Activated CD8-positive, alpha-beta memory T cell treated with anti-CD3 and anti-CD28 coated beads for 48 hours (primary cell): ENCODE results near the gene CHTF8.

ENCODE experiments used
- DNase-seq, 3 experiments: peaks; one replicate each; pipeline ENCODE4 v3.0.0-alpha.2; 2020; ENCODE audit warnings: low read depth in 2 of 3, low spot score in 2 of 3

Gene CHTF8

DNA sequence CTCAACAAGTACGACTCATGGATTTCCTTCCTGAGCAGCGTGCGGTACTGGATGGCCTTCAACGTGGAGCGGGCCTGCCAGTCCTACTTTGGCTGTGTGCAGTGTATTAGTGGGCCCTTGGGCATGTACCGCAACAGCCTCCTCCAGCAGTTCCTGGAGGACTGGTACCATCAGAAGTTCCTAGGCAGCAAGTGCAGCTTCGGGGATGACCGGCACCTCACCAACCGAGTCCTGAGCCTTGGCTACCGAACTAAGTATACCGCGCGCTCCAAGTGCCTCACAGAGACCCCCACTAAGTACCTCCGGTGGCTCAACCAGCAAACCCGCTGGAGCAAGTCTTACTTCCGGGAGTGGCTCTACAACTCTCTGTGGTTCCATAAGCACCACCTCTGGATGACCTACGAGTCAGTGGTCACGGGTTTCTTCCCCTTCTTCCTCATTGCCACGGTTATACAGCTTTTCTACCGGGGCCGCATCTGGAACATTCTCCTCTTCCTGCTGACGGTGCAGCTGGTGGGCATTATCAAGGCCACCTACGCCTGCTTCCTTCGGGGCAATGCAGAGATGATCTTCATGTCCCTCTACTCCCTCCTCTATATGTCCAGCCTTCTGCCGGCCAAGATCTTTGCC, 17.9 kb downstream of the CHTF8 start:
- DNase-seq, result no peak

DNA sequence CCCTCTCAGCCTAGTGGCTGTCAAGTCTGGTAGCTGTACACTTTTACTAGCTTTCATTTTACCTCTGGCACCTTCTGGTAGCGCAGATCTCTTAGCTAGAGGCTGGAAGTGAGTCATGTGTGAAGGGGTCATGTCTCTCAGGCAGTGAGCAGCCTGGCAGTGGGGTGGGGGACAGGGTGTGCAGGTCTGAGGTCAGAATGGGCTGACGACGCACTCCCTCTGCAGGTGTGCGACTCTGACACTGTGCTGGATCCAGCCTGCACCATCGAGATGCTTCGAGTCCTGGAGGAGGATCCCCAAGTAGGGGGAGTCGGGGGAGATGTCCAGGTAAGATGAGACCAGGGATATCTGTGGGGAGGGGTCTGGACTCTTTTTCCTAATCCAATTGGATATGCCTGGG, 19.2 kb downstream of the CHTF8 start:
- no peak for DNase-seq

DNA sequence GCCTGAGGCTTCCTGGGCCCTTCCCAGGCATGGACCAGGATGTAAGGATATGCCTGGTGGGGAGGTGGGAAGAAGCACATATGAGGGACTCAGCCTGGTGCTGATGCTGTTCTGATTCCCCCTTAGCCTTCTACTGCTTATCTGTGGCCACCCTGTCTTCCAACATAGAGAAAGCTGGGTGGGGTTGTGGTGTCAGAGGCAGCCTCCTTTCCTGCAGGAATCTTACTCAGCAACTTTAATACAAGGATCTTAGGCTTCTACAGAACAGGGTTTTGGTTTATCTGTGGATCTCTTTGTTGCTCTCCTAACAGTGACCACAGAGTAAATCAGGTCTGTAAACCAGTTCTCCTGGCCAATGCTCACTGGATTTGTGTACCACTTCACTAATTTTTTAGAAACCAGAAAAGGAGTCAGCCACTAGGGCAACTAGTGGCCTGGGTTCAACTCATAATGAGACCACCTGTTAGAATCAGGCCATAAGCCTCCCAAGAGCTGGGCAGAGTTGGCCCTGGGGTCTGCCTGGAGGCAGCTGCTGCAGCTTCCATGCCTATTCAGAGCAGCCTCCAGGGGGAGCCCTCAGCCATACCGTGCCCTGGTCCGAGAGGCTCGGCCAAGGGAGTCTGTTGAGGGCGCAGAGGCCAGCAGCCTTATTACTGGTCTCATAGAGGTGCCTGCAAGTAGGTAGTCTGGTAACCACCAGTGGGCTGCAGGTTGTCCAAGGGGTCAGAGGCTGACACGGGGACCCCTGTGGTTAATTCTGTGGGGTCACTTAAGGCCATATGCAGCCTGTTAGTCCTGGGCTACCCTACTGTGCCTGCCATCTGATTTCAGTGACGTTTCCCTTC, 19.9 kb downstream of the CHTF8 start:
- no peak for DNase-seq

DNA sequence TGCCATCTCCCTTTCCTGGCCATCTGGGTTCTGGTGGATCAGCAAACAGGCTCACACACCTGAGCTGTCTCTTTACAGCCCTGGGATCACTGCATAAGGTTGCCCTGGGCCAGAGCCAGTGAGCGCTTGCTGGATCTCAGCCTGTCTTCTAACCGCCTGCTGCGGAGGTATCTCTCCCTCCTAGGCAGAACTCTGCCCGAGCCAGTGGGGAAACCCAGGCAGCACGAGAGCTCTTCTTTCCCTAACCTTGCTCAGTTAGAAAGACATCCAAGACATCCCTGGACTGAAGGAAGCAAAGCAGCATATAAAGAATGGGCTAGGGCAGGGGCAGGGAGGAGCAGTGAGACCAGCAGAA, 20.5 kb downstream of the CHTF8 start:
- no peak for DNase-seq

DNA sequence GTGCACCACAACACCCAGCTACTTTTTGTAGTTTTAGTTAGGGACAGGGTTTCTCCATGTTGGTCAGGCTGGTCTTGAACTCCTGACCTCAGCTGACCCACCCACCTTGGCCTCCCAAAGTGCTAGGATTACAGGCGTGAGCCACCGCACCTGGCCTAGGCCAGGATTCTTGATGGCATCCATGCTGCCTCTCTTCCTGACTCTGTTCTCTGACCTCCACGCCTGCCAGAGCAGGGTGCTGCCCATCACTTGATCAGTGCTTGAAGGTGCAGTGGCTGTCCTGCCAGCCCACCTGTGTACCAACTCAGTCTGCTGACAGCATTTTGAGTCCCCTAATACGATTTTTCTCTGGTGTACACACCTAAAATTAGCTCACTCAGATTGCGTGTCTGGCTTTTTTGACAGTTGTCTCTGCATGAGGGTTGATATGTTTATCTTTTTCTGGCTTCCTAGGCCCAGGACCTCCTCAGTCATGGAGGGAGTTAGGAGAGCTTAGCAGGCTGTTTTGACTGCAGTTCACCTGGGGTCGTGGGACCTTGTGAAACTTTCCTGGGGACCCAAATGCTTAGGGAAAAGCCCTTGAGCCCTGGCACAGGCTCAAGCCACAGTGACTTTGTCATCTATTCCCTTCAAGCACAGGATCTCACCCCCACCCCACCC, 21.0 kb downstream of the CHTF8 start:
- no peak for DNase-seq

DNA sequence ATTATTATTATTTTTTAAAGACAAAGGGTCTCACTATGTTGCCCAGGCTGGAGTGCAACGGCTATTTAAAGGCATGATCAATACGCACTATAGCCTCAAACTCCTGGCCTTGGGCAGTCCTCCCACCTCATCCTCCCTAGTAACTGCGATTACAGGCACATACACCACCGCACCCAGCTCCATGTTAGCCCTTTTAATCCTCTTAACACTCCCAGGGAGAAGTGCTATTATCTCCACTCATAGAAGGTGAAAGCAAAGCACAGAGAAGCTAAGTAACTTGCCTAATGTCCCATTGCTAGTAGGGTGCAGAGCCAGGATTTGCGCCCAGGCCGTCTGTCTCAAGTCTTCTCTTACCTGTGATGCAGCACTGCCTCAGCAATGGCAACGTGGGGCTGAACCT, 22.0 kb downstream of the CHTF8 start:
- DNase-seq, result no peak

DNA sequence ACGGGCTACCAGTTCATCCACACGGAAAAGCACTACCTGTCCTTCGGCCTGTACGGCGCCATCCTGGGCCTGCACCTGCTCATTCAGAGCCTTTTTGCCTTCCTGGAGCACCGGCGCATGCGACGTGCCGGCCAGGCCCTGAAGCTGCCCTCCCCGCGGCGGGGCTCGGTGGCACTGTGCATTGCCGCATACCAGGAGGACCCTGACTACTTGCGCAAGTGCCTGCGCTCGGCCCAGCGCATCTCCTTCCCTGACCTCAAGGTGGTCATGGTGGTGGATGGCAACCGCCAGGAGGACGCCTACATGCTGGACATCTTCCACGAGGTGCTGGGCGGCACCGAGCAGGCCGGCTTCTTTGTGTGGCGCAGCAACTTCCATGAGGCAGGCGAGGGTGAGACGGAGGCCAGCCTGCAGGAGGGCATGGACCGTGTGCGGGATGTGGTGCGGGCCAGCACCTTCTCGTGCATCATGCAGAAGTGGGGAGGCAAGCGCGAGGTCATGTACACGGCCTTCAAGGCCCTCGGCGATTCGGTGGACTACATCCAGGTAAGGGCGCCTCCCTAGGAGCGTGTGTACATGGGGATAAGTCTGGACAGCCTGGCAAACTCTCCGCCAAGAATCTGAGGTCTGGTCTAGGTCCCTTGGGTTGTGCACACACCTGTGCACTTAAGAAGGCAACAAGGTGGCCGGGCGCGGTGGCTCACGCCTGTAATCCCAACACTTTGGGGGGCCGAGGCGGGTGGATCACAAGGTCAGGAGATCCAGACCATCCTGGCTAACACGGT, 22.7 kb downstream of the CHTF8 start:
- no peak for DNase-seq

DNA sequence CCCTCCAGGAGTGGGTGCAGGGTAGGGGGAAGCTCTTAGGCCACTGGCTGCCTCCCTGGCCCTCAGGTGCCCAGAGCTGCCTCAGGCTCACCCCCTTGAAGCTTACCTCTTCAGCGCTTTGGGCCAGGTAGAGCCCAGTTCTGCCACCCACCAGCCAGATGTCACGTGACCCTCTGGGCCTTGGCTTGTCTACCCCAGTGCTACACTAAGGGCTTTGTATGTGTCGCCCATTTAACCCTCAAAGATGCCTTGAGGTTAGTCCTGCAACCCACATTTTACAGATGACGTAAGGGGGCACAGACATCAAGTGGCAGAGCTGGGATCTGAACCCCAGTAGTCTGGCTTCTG, 23.5 kb downstream of the CHTF8 start:
- no peak for DNase-seq

DNA sequence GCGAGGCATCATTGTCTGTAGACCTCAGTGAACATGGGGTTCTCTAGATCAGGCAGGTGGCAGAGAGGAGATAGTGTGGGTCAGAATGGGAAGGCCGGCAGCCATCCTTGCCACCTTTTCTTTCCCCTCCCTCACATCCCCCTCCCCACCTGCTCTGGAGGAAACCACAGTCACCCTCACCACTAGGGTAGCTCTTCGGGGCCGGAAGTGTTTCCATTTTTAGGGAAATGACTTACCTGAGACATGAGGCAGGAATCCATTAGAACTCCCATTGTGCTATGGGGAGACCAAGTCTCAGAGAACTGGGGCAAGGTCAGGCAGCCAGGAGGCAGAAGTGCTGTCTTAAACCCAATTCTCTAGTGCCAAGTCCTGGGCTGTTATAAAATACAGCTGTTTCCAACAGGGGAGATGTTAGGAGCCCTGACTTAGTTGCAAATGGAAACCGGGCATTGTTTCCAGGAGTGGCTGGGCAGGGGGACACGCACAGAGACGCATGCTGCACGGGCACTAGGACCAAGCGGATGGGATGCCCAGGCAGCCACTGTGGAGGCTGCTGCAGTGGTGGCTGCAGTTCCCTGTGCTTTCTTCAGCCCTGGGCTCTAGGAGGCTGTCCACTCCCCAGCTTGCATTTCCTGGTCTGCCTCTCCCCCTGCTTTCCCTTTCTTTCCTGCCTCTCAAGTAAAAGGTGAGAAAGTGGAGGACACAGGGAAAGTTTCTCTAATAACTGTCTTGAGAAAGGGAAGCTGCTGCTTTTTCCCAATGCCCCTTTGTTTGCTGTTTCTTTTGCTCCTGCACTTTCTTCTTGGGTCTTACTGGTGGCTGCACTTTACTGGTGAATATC, 24.1 kb downstream of the CHTF8 start:
- DNase-seq, result no peak

DNA sequence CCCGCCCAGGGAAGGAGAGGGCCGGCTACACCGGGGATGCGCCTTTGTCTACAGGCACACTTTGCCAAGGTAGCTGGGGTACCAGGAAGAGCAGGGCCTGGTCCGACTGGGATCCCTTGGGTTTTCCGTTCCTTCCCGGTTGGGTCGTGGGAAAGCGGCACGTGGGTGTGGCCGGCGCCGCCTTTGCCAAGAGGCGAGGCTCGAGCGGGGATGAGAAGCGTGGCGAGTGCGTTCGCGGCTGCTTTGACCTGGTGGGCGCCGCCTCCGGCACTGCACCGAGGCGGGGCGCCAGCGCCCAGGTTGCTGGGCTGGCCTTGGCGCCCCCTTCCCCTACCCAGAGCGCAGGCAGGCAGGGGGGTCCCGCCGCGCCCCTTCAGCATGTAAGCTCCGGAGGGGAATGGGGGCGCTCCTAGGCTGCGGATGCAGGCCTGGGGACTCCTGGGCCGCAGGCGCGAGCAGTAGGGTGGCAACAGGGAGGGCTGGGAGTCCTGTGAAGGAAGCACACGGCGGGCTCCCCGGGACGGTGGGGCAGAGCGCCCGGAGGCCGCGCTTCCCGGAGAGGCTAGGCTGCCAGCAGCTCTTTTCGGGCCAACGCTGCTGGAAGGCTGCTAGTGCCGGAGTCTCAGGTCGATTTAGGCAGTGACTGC, 24.9 kb downstream of the CHTF8 start:
- DNase-seq, result no peak

DNA sequence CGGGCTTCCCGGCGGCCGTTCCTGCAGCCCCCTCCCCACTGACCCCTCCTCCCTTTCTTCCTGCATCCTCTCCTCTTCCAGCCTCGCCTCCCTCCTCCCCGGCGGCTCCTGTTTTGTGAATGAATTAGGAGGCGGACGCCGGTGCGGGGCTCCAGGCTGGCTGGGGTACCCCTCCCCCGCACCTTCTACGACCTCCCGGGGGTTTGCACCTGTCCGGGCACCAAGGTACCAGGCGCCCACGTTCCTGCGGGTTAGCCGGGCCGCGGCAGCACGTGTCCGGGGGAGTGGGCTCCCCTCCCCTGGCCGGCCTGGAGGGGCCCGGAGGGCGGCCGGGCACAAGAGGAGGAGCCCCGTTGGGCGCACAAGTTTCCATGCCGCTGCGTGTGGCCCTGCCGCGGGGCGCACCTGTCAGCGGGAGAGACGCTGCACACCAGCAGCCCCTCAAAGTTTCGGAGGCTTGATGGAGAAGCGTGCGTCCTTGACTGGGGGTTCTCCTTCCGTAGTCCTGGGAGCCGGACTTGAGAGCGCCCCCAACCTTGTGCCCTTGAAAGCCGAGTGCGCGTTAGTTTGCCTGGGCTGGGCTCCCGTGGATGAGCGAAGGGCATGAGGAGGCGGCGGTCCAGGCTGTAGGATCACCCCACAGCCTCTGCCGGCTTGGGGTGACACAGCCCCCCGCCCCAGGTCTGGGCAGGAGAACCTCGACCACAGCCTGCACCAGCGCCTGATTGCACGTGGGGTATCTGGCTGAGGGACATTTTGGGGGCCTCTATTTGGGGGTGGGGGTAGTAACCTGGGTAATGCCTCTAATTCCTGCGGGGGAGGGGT, 25.7 kb downstream of the CHTF8 start:
- no peak for DNase-seq

DNA sequence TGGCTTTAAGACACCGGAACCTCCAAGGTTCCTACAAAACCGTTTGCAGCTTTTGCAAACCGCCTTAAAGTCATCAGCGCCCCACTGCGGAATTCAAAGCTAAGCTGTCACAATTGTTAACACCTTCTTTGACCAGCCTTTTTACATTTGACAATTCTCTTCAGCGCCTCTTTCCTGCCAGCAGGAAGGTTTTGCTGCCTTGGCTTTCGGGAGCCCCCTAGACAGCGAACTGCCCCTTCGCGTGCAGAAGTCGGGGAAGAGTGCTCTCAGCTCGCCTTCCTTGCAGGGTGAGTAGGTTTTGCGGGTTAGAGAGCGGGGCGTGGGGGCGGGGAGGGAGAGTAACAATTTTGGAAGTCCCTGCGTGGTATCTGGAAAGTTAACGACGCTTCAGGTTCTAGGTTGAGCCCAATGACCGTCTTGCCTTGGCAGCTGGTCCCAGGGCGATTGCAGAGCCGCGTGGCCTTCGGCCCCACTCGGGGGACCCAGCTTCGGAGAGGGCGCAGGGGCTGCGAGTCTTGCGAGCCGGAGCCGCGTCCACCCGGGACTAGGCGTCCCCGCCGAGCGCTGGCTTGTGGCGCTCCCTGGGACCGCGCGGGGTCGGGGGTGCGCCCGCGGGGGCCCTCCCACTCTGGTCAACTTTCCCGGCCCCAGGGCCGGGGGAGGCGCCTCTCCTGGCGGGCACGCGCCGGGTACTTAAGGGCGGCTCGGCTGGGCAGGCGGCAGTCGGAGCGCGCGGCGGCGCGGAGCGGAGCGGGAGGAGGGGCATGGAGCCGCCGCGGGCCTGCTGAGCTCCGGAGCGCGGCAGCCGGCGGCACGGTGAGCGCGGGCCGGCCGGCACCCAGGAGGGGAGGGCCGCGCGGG, 26.7 kb downstream of the CHTF8 start, which contains the start of gene HAS3:
Gene HAS3 (plus strand): TSS at position 153 of the 861 bp plus-strand sequence. CDS start 3,743 bp downstream, outside the sequence.
- DNase-seq, result peak in 1 of 3 experiments; percentile 23

DNA sequence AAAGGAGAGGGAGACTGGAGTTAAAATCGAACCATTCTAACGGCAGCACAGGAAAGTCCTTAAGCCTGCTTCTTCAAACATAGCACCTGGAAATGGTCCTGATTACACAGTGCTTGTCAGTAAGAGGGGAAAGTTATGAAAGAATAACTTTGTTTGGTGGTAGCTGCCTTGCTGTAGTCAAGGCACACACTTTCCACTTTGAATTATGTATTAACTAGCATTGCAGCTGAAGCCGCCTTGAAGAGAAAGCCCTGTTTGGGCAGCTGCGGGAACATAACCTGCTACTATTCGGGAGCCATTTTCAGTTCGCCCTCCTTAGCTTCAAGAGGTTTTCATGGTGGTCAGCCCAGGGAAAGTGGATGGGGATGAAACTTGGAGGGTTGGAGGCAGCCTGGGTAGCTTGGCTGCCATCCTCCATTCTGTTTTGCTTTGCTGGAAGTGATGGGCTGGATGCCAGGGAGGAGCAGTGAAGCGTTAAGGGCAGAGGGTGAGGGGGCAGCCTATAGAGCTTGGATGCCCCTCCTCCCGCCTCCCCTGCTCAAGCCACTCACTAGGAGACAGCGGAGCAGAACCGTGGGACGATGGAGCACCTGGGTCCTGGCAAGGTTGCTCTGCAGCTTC, 32.2 kb downstream of the CHTF8 start:
- DNase-seq, result no peak

DNA sequence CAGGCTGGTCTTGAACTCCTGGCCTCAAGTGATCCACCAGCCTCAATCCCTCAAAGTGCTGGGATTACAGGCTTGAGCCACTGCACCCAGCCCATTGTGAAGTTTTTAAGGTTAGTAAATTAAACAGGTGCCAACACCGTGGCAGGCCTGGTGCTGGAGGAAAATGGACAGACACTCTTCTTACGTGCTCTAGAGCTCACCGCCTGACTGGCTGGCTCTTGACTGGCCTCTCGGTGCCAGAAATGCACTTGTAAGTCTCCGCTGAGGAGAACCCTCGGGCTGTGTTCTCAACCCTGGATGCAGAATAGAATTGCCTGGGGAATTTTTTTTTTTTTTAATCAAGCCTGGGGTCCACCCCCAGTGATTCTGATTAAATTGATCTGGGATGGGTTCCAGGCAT, 37.2 kb downstream of the CHTF8 start:
- no peak for DNase-seq

DNA sequence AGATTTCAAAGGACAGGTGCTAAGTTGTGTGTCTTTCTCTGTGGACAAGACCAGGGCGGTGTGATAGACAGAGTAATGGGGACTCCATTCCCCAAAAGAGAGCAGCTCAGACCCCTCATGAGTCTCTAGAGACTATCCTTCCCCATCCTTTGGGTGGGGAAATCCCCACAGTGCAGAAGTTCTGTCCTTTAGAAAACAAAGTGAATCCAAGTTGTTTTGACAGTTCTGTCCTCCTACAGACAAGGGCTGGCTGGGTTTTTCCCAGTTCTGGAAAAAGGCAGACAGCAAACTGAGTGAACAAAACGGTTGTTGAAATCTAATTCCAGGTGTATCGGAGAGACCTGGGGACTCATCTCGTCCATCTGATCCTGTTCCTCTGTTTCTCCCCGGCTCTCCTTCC, 37.9 kb downstream of the CHTF8 start:
- no peak for DNase-seq

DNA sequence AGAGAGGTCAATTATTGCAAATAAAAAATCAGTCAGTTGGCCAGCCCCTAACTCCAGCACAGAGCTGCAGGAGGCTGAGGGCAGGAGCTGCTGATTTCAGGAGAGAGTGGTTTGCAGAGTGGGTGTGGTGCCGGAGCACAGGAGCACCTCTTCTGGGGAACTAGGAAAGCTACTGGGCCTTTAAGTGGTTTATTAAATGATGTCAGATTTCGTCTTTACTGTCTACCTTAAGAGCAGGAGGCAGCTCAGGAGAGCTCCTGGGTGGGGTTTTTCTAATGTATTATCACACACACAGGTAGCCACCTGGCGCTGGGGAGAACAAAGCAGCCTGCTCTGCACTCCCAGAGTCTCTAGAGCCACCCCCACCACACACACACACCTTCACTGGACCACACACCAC, 38.4 kb downstream of the CHTF8 start:
- DNase-seq, result no peak

DNA sequence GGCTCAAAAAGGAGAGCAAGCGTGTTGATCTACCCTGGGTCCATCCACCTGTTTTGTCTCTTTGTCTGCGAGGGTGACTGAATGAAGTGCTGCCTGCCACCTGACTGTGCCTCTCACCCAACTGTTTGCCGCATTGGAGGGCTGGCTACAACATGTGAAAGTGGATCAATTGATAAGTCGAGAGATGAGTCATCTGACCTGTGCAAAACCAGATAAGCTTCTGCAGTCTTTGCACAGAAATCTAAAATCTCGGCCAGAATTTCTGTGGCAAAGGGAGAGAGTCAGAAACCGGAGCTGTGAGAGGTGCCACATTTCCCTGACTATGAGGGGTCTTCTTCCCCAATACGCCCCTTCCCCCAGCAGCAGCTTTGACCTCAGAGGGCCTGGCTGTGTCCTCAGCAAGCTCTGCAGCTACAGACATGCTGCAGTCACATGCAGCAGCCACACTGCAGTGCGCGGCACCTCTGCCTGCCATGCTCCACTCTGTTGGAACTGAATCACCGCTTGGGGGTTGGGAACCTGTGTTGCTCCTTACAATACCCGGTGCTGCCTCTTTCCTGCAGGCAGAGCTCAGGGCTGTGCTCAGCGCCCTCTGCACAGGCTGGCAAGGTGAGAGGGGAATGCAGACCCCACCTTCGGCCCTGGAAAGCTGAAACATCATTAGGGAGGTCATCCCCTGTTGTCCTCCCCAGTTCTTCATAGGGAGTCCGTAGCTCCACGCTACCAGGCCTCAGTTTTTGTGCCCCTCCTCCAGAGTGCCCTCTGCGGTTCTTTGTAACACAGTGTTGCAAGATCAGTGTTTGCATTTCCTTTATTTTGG, 43.1 kb downstream of the CHTF8 start:
- no peak for DNase-seq
